Smooth muscle cell (in vitro differentiated cells): Measurements from ENCODE around the gene PHF21B. TPM values are rescaled to one million over a fixed set of nuclear protein-coding genes. Genes with fewer than 3 reads are reported as not detected.

Experiments
- DNase-seq: peaks from one replicate; lab custom pipeline; 2025; ENCODE audit not compliant: unreplicated experiment; lab: John Stamatoyannopoulos, UW
- H2AFZ ChIP-seq: fragments of 200-600 bp; sonication (generic); 2 replicates; pipeline ENCODE4 v1.6.0; 2016; ENCODE audit warnings: antibody characterized with exemption, low read depth, mild to moderate bottlenecking
- H3F3A ChIP-seq: fragments of 200-600 bp; sonication (generic); 2 replicates; pipeline ENCODE4 v1.6.0; 2017; ENCODE audit warnings: antibody characterized with exemption, low read depth
- H3K27ac ChIP-seq: fragments of 200-600 bp; sonication (generic); 2 replicates; pipeline ENCODE4 v1.5.1; 2016; ENCODE audit warnings: low read depth, mild to moderate bottlenecking
- H3K27me3 ChIP-seq: fragments of 200-600 bp; sonication (generic); 2 replicates; pipeline ENCODE4 v1.6.1; 2016; ENCODE audit warnings: low read depth, mild to moderate bottlenecking
- H3K36me3 ChIP-seq: fragments of 200-600 bp; sonication (generic); 2 replicates; pipeline ENCODE4 v1.5.1; 2016; ENCODE audit warnings: low read depth
- H3K4me1 ChIP-seq: fragments of 200-600 bp; sonication (generic); 2 replicates; pipeline ENCODE4 v1.5.1; 2016; ENCODE audit warnings: low read depth
- H3K4me2 ChIP-seq: fragments of 200-600 bp; sonication (generic); 2 replicates; pipeline ENCODE4 v1.6.0; 2016; ENCODE audit warnings: mild to moderate bottlenecking
- H3K4me3 ChIP-seq: fragments of 200-600 bp; sonication (generic); 2 replicates; pipeline ENCODE4 v1.5.1; 2016; ENCODE audit warnings: mild to moderate bottlenecking
- H3K79me2 ChIP-seq: fragments of 200-600 bp; sonication (generic); 2 replicates; pipeline ENCODE4 v1.6.0; 2016; ENCODE audit warnings: low read depth, mild to moderate bottlenecking
- H3K9ac ChIP-seq: fragments of 200-600 bp; sonication (generic); 2 replicates; pipeline ENCODE4 v1.6.0; 2016; ENCODE audit warnings: low read depth
- H3K9me3 ChIP-seq: fragments of 200-600 bp; sonication (generic); replicated peaks from 2 replicates; pipeline ENCODE4 v1.5.1; 2016; ENCODE audit warnings: low read depth
- H4K20me1 ChIP-seq: fragments of 200-600 bp; sonication (generic); 2 replicates; pipeline ENCODE4 v1.6.0; 2016; ENCODE audit warnings: low read depth
- CTCF ChIP-seq: fragments of 200-600 bp; sonication (generic); IDR thresholded peaks from 2 replicates; pipeline ENCODE4 v1.5.1; 2017; ENCODE audit warnings: borderline replicate concordance, mild to moderate bottlenecking, antibody characterized with exemption; ENCODE audit not compliant: insufficient read depth, poor library complexity, severe bottlenecking
- WGBS: methylation state at CpG from one replicate; pipeline ENCODE4 v1.1.7; 2016; ENCODE audit warnings: low lambda C conversion rate; 5-methylcytosine and 5-hydroxymethylcytosine counted together
- polyA plus RNA-seq: library from polyadenylated mRNA; unstranded; fragments of >200 nt; fragmentation: Nextera tagmentation; extraction: Ambion mirVana; gene quantifications from 2 replicates; pipeline ENCODE4 v1.2.1, GENCODE V29; 2016
- total RNA-seq: library from RNA; depleted of rRNA; stranded (reverse); fragments of >200 nt; gene quantifications from 2 replicates; pipeline ENCODE4 v1.2.3, GENCODE V29; 2014

PHF21B gene
- total and polyA plus RNA-seq, 2 experiments from 2014 or later = 0.13 TPM

GRCh38 chr22:45026511-45026910, 16.7 kb upstream of the PHF21B start:
- Histone ChIP-seq H3K27ac (no peak overlapping the region), H3F3A (no peaks in the 10 kb centered on the region), H3K9ac (no peak overlapping the region), H3K9me3 (no peaks in the 10 kb centered on the region), H3K4me1 (no peaks in the 10 kb centered on the region), H3K4me3 (no peak overlapping the region), H3K79me2 (no peaks in the 10 kb centered on the region), H2AFZ (no peak overlapping the region), H4K20me1 (no peaks in the 10 kb centered on the region), H3K4me2 (no peak overlapping the region), H3K27me3 (peaks cover 18% of the 10 kb centered on the region), H3K36me3 (no peaks in the 10 kb centered on the region)
- DNase-seq = no peak
- no peak for TF ChIP-seq CTCF
- WGBS = 72% methylated on average over 6 of the region's 6 CpGs

GRCh38 chr22:45023431-45023830, 13.6 kb upstream of the PHF21B start:
- WGBS = 65% methylated on average over 9 of the region's 9 CpGs
- Histone ChIP-seq H2AFZ (no peak overlapping the region), H3K36me3 (no peaks in the 10 kb centered on the region), H3K27me3 (peaks cover 9% of the 10 kb centered on the region), H3K9ac (no peak overlapping the region), H3K9me3 (no peaks in the 10 kb centered on the region), H3K4me3 (no peak overlapping the region), H3K4me2 (no peak overlapping the region), H4K20me1 (no peaks in the 10 kb centered on the region), H3F3A (no peaks in the 10 kb centered on the region), H3K27ac (no peak overlapping the region), H3K4me1 (no peaks in the 10 kb centered on the region), H3K79me2 (no peaks in the 10 kb centered on the region)
- TF ChIP-seq CTCF = no peak
- DNase-seq = no peak

- H3K4me1 ChIP-seq = no peaks in the 10 kb centered on the region
- no peaks in the 10 kb centered on the region for H3K36me3 ChIP-seq
- no peaks in the 10 kb centered on the region for H3K9me3 ChIP-seq
- no peak overlapping the region for H3K27ac ChIP-seq
- no peak overlapping the region for H3K4me3 ChIP-seq
- no peaks in the 10 kb centered on the region for H3K79me2 ChIP-seq
- no peak overlapping the region for H2AFZ ChIP-seq
- H3K9ac ChIP-seq = no peak overlapping the region
- no peak for DNase-seq
- TF ChIP-seq CTCF = no peak
- WGBS = 81% methylated on average over 16 of the region's 16 CpGs
- peaks cover 15% of the 10 kb centered on the region for H3K27me3 ChIP-seq
- H3K4me2 ChIP-seq = no peak overlapping the region
- H3F3A ChIP-seq = no peaks in the 10 kb centered on the region
- H4K20me1 ChIP-seq = no peaks in the 10 kb centered on the region
These were observed 10.3 kb upstream of the PHF21B start for GRCh38 chr22:45019861-45020655.

- H3K27me3 ChIP-seq = peaks cover 9% of the 10 kb centered on the region
- no peaks in the 10 kb centered on the region for H4K20me1 ChIP-seq
- no peak overlapping the region for H3K4me3 ChIP-seq
- no peak for TF ChIP-seq CTCF
- H3K36me3 ChIP-seq = no peaks in the 10 kb centered on the region
- H2AFZ ChIP-seq = no peak overlapping the region
- no peak overlapping the region for H3K27ac ChIP-seq
- H3K79me2 ChIP-seq = no peaks in the 10 kb centered on the region
- H3K9ac ChIP-seq = no peak overlapping the region
- no peak overlapping the region for H3K4me2 ChIP-seq
- H3K9me3 ChIP-seq = no peaks in the 10 kb centered on the region
- 65% methylated on average over 4 of the region's 4 CpGs for whole genome bisulfite sequencing
- peaks cover 6% of the 10 kb centered on the region for H3K4me1 ChIP-seq
- no peaks in the 10 kb centered on the region for H3F3A ChIP-seq
- DNase-seq = no peak
These were observed 4.8 kb upstream of the PHF21B start for GRCh38 chr22:45014654-45015053.
